Fibroblast of upper back skin (primary cell): ENCODE data around the gene PRAME.

Experiments used
- DNase-seq: peaks from one replicate; pipeline ENCODE4 v3.0.0-alpha.2; 2013

The PRAME gene

DNA sequence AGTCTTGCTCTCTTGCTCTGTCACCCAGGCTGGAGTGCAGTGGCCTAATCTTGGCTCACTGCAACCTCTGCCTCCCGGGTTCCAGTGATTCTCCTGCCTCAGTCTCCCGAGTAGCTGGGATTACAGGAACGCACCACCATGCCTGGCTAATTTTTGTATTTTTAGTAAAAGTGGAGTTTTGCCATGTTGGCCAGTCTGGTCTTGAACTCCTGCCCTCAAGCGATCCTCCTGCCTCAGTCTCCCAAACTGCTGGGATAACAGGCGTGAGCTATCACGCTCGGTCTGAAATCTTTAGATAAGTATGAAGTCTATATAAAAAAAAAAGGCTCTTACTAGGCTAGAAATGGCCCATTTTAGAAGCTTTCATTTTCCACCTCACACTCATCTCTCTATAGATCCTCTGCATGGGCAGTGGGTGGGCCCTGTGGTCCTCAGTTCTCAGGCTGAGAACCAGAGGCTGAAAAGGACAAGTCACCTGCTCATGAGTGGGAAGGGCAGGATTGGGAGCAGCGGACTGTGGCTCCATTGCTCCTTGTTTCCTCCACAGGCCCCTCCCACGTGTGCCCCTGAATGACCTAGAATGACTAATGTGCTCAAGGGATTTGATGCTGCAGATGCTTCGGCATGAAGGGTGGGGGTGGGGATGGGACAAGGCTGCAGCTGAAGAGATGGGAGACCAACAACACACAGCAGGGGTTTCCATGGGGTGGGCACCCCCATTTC, 19.8 kb upstream of the PRAME start:
- peak; percentile 49 for DNase-seq

DNA sequence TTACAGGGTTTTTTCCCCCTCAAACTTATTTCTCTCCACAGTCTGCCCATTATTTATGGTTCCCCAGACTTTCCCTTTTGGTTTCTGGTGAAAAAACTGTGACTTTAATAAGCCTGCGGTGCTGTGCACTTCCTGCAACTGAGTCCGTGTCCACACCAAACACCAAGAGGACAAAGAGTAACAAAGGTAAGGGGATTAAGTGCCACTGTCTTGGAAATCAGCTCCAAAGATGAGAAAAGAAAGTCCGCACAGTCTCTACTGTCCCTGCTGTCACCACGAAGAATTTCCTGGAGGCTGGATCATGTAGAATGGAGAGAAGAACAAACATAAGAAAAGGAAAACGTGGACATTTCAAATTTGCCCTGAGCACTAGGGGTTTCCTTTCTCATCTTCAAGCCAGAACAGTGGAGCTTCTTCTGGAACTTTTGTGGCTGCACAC, 17.9 kb upstream of the PRAME start:
- no peak for DNase-seq

DNA sequence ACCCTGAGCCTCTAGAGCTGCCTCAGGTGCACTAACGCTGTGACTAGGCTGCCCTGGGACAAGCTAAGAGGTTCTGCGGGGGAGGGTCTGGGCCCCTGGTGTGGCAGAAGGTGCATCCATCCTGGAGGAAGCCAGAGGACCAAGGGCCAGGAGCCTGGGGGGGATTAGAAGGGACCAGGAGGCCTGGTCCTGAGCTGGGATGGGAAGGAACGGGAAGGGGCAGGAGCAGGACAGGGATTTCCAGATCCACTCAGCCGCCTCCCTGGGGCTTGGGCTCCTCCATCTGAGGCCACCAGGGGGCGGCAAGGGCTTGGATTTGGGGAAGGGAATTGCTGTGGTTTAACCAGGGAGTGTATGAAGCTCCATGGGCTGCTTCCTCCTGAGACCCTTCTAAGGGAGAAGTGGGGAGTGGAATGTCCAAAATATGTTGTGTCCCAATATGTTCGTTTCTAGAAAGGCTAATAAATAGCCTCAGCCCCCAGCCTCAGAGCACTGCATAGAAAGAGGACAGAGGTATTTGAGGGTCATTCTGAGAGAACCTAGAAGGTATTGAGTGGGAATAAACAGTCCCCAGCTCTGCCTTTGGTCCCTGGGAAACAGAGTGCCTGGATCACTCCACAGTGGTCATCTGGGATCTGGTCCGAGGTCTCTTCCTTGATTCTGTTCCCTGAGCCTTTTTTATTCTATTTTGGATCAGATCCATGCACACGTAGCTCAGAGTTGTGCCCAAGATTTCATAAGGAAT, 17.4 kb upstream of the PRAME start:
- DNase-seq: peak; percentile 45

DNA sequence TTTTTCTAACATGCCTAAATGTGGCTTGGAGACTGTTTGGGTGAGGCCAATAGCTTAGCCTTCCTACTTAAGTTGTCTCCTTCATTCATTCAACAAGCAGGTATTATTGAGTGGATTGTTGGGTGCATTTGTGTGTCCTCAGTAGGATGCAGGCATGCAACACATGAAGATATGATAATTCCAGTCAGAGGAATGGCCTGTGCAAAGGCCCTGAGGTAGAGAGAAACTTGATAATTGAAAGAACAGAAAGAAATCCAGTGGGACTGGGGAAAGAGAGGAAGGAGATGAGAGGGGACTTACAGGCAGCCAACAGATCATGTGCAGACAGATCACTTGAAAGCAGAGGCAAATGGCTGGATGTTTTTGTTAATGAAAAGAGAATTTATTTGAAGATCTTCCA, 15.3 kb upstream of the PRAME start:
- no peak for DNase-seq

DNA sequence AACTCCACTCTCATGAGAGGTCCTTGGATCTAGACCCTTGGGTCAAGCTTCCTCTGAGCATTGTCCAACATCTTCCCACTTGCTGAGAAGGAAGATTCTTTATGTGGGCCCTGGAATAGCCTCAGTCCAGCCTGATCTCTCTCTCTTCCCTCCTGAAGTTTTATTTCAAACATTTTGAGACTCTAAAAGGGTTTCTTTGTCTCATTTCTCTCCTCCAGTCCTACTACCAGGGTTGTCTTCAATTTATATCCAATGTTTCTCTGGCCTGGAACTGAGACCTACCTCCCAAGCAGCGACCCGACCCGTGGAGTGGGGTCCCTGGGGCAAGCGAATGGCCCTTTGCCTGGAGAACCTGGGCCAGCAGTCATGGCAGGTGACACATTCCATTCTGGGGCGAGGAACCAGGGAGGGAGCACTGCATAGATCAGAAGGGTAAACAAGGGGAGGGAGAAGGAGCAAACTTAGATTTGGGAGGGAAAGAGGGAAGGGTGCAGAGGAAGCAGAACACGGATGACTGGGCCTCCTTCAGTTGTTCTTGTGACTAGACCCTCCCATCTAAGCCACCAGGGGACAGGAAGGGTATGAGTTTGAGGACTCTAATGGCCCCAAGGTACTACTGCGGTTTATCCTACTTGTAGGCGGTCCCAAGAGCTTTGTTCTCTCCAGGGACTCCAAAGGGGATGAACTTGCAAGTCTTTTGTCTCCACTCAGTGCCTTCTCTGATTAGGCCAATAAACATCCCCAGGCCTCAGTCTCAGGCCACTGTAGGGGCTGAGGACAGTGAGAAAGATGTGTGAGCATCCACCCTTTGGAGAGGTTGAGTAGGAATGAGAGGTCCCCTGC, 14.2 kb upstream of the PRAME start:
- DNase-seq: no peak

DNA sequence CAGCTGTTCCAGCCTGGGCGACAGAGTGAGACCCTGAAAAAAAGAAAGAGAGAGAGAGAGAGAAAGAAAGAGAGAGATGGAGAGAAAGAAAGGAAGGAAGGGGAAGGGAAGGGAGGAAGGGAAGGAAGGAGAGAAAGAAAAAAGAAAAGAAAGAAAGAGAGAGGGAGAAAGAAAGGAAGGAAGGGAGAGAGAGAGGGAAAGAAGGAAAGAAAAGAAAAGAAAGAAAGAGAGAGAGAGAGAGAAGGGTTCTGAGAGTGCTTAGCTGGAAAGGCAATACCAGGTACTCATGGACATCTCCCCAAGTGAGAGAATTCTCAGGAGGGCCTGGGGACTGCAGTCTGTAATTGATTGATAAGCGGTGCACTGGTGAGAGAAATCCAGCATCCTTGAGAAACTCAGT, 12.8 kb upstream of the PRAME start:
- DNase-seq: no peak

DNA sequence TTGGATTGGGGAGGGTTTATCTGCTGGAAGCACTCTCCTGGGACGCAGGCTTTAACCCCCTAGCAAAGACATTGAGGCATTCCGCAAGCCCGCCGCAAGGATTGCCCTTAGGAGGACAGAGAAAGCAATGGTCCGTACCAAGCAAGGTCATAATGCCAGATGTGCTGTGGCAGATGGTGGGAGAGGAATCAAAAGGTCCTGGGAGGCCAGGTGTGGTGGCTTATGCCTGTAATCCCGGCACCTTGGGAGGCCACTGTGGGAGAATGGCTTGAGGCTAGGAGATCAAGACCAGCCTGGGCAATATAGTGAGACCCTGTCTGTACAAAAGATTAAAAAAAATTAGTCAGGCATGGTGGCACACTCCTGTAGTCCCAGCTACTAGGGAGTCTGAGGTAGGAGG, 12.4 kb upstream of the PRAME start:
- no peak for DNase-seq

DNA sequence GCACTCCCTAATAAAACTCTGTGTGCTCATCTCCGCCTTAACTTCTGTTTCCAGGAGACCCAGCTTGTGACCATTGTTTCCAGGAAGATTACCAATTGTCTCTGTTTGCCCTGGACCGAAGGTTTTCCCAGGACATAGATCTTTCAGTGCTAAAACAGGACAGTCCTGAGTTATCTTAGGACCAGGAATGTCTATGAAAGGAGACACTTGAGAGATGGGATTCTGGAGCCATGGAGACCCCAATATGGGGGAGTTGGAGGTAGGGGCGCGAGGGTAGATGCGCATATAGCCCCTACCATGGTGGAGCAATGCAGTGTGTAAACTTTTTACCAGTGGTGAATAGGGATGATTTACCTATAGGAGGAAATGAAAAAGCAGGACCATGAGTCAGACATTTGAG, 10.2 kb upstream of the PRAME start:
- DNase-seq: no peak

DNA sequence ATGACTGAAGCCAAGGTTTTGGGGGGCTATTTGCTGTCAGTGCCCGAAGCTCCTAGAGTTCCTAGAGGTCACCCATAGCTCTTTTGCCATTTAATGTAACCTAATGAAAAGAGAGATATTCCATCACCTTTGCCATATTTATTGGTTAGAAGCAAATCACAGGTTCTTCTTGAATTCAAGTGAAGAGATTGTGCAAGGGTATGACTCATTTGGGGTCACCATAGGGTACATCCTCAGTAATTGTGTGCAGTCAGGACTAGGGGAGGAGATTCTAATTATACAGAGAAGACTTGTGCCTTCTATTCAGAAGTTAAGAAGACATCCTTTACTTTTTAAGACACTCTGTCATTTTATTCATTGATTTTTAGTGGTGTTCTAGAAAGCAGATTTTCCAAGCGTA, 6.9 kb upstream of the PRAME start:
- peak; percentile 3 for DNase-seq

DNA sequence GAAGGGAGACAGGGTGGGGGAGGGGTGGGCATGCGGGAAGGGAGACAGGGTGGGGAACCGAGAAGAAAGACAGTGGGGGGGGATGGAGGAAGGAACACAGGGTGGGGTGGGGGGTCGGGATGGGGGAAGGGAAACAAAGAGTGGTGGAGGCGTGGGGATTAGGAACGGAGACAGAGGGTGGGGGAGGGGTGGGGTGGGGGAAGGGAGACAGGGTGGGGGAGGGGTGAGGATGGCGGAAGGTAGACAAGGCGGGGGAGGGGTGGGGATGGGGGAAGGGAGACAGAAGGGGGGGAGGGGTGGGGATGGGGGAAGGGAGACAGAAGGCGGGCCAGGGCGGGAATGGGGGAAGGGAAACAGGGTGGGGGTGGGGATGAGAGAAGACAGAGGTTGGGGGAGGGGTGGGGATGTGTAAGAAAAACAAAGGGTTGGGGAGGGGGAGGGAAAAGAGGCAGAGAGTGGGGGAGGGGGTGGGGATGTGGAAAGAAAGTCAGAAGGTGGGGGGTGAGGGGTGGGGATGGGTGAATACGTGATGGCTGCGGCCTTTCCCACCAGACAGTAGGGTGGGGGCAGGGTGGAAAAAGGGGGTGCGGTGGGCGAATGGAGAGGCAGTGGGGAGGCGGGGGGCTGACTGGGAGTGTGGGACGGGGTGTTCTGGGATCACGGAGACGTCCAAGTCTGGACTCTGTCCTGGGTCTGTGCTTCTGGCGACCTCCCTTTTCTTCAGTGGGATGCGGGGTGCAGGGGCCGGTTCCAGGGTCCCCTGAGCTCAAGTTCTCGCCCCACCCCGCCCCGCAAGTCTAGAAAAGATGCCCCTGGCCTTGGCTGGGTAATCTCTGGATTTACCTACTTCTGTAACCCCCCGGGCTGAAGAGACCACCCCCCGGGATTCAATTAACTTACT, 744 bp downstream of the PRAME start:
- no peak for DNase-seq

DNA sequence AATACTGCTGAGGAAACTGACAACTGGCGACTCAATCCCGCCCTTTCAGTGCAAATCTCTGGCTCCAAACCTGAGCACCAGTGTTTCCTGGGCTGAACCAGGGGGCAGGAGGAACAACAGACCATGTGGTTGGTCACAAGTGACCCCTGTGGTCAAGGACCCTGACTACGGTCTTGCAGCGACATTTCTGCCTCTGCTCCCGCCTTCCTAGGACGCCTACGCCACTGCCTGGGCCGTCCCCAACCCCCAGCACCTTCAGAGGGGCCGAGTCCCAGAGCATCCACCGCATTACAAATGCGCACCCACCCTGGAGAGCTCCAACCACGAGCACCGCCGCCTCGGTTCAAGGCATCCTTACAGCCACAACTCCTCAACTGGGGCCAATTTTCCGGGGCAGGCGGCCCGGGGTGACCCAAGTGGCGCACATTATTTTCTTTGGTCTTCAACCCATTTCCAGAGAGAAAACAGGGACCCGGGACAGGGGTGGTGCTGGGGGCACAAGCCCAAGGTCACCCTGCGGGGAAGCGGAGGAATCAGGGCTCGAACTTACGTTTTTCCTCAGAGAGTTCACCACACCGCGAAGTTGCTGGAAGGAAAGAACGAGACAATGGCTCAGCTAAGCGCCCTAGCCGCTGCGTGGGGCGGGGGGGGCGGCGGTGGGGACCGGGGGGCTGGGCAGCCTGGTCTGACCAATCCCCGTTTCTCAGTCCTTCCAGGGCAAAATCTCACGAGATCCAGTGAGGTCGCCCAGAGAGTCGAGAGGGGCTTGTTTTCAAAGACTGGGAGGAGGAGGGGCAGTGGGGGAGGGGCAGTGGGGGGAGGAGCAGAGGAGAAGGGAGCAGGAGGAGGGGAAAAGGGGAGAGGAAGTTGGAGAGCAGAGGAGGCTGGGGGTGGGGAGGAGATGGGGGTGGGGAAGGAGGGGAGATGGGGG, 1.8 kb downstream of the PRAME start:
- no peak for DNase-seq

DNA sequence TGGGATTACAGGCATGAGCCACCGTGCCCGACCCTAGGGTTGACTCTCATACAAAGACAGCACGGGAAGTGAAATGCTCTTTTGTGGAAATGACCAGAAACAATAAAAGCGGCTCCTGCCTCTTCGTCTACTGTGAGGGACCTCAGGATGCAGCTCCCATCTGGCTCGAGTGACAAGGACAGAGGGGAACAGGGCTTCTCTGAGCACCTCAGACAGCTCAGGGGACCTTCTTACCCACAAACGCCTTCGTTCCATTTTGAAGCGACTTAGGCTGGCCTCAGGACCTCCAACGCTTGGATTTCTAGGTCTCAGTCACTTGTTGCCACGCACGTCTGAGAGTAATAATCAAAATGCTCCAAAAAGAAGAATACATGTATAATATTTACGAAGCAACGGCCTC, 2.5 kb downstream of the PRAME start:
- no peak for DNase-seq

DNA sequence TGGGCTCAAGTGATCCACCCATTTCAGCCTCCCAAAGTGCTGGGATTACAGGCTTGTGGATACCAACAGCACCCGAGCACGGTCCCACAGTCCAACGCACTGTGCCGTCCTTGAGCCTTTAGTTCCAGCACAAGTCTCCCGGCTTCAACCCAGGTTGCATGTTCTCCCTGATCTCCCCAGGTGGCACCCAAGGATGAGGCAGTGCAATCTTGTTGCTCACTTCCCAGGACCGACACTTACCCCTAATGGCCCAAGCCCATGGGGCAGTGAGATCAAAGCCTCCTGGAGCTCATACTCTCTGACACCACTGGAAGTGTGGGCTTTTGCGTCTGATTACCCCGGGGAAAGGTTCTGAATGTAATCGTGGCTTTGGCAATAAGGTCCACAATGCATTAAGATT, 3.5 kb downstream of the PRAME start:
- DNase-seq: no peak

DNA sequence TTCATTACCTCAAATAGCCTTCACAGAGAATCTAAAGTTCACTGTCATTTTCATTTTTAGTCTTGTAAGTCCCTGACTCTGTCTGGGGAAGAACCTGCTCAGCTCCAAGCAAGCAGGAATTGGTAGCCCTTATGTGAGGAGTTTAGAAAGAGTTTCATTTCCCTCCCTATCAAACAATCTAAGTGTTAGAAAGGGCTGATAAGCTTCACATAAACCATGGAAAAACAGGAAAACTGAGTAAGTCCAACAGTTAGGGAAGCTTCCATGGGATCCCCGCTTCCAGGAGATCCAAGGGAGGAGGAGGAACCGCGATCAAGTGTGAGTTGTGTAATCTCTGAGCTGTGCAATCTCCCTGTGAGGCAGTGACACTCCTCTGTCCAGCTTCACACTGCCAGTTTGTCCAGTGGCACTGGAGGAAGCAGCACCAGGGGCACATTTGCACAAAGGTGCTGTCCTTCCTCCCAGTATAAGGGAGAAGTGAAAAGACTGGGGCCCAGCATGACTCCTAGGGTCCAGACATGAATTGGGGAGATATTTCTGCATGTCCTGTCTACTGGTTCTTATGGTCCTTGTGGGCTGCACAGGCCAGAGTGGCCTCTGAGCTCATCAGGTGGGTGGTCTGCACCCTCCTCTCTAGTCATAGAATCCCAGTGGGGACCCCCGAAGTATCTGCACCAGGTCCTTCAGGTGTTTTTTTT, 4.3 kb downstream of the PRAME start:
- DNase-seq: no peak

DNA sequence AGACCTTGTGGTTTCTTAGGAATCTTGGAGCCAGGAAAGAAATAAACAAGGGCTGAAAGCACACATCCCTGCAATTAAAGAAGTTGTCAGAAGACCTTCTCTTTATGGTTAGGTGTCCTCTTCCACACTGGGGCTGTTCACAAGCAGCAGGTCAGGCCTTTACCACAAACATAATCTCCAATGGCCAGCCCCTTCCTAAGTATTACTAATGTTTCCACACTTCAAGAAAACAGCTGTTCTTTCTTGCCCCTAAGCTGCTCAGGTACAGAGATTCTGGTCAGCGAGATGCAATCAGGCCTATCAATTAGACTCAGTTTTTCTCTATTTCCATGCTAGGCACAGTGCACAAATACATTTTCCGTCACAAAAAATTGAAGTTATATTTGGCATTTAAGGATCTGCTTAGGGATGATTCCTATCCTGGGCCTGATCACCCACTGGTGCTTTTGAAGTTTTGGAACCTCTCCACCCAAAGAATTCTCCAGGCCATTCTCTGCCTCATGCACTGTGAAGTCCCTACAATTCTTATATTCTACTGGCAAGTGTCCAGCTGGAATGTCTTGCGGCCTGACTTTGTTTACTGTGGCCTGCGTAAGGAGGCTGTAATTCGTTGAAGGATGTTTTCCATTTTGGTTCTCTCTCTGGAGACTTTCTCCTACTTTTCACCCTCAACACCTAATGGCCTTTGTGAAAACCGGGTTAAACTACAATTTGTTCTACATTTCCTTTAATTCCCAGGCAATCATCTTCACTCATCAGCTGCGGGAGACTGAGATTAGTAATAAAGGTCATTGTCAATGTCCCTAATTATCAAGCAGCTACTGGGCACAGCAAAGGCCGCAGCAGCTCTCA, 5.1 kb downstream of the PRAME start:
- DNase-seq: no peak

DNA sequence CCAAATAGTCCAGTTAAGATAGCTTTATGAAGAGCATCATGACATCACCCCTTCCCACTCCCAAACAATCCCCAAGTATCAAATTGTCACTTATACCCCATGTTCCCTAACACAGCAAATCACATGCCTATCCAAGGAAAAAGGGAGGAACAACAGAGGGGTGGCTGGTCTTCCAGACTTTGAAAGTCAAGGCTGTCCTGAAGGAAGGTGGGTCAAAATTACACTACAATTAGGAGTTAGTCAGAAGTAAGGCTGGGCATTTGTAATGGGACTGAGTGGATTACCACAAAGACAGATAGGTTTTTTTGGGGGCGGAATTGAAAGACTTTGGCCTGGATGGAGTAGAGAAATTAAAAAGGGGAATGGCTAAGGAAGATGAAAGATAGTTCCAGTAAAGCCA, 5.9 kb downstream of the PRAME start:
- no peak for DNase-seq

DNA sequence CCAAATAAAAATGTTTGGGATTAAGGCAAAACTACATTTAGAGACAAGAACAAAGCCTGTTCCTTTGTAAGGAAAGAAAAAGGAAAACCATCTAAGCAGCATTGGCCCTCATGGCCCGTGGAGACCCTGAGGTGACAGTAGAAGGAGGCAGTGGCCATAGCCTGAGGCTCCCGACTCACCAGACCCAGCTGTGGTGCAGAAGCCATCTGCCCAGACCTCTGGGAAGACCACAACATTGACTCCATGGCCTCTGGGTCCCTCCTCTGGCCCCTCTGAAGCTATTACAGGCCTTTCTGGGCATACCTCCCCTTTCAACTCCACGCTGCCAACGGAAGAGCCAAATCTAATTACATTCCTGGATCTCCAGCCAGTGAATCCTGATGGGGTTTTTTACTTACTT, 6.4 kb downstream of the PRAME start:
- DNase-seq: no peak

DNA sequence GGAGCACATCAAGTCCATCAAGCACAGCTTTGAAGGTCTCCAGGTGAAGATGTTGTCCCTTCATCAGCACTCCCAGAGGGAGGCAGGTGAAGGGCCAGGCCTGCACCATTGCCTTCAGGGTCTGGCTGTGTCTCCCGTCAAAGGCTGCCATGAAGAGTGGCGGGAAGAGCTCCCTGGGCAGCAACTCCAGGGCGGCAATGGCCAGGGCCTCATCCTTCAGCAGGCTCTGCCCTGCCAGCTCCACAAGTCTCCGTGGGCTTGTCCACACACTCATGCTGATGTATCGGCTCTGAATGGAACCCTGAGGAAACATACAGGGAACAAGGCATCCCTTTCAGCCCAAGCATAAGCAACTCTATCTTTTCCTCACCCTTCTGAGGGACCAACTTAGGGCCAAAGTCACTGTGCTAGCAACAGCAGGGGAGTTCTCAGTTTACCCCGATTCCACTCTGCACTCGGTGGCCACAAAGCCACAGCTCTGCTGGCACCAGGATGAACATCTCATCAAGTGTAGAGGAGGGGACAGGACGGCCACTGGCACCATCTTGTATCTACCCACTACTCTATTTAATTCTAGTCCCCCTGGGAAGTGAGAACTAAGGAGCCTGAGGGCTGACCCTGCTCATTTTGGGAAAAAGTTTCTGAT, 8.2 kb downstream of the PRAME start:
- DNase-seq: no peak

DNA sequence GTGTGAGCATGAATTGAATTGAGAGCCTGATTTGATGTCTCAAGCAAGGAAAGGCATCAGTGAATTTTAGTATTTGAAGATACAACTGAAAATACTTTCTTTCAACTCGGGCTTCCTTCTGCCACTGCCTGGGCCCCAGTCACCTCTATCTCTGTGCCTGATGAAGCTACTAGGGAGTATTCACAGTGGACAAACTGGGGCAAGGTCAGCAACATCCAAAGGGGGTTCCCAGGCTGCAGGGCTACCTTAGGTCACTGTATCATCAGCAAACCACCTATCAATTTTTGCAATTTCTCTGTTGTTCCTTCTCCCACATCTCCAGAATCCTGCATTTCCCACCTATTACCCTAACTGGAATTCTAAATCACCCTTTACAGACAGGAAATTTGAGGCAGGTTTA, 10.2 kb downstream of the PRAME start:
- DNase-seq: no peak
